SKM-1 treated with dmso at 0.1 percent for 144 hours (cell line): Measurements from ENCODE around the gene ZBTB48.

Experiments used
- DNase-seq: peaks from one replicate; lab custom pipeline; 2025; ENCODE audit not compliant: unreplicated experiment; lab: John Stamatoyannopoulos, UW

The ZBTB48 gene

GRCh38 chr1:6572653-6573383, 7.0 kb upstream of the ZBTB48 start:
- no peak for DNase-seq

GRCh38 chr1:6574025-6574620, 5.7 kb upstream of the ZBTB48 start:
- no peak for DNase-seq

- no peak for DNase-seq
These were observed 5.0 kb upstream of the ZBTB48 start for GRCh38 chr1:6574818-6575217.

- no peak for DNase-seq
These were observed 1.8 kb upstream of the ZBTB48 start for GRCh38 chr1:6577831-6578525.

GRCh38 chr1:6578624-6579373, 995 bp upstream of the ZBTB48 start:
- DNase-seq = no peak

GRCh38 chr1:6580119-6580592, 362 bp downstream of the ZBTB48 start:
- DNase-seq = no peak

GRCh38 chr1:6580593-6581409, 1.0 kb downstream of the ZBTB48 start:
- peak; percentile 54 for DNase-seq

- peak; percentile 87 for DNase-seq
These were observed 1.9 kb downstream of the ZBTB48 start for GRCh38 chr1:6581561-6582305.

- no peak for DNase-seq
These were observed 2.6 kb downstream of the ZBTB48 start for GRCh38 chr1:6582370-6582769.

GRCh38 chr1:6584126-6585080, 4.6 kb downstream of the ZBTB48 start:
- DNase-seq = no peak

- no peak for DNase-seq
These were observed 5.4 kb downstream of the ZBTB48 start for GRCh38 chr1:6585081-6585722.

- no peak for DNase-seq
These were observed 6.0 kb downstream of the ZBTB48 start for GRCh38 chr1:6585841-6586240.

GRCh38 chr1:6586404-6586816, 6.6 kb downstream of the ZBTB48 start:
- DNase-seq = no peak

GRCh38 chr1:6587261-6588005, 7.6 kb downstream of the ZBTB48 start:
- no peak for DNase-seq

GRCh38 chr1:6588128-6588892, 8.5 kb downstream of the ZBTB48 start:
- no peak for DNase-seq

- DNase-seq = no peak
These were observed 9.2 kb downstream of the ZBTB48 start for GRCh38 chr1:6588893-6589520.
